GM23248 (cell line): ENCODE results near the gene NFIL3. TPM values are rescaled to one million over a fixed set of nuclear protein-coding genes. Genes with fewer than 3 reads are reported as not detected.
"Not testable (repeated sequence)": the region's sequence is repeated elsewhere in the genome, so short reads cannot be mapped to it uniquely, and the experiment has no call there.

Source experiments
- DNase-seq: peaks from one replicate; pipeline ENCODE4 v3.0.0-alpha.2; 2015
- H2AFZ ChIP-seq: fragments of 200-600 bp; sonication (generic); 2 replicates; pipeline ENCODE4 v1.6.1; 2016; ENCODE audit warnings: antibody characterized with exemption
- H3F3A ChIP-seq: fragments of 200-600 bp; sonication (generic); 2 replicates; pipeline ENCODE4 v1.6.1; 2016; ENCODE audit warnings: mild to moderate bottlenecking, antibody characterized with exemption, mixed run types; ENCODE audit not compliant: insufficient read depth
- H3K27ac ChIP-seq: fragments of 200-600 bp; sonication (generic); 2 replicates; pipeline ENCODE4 v1.5.1; 2016; ENCODE audit warnings: mild to moderate bottlenecking
- H3K27me3 ChIP-seq: fragments of 200-600 bp; sonication (generic); replicated peaks from 2 replicates; pipeline ENCODE4 v1.6.1; 2016; ENCODE audit warnings: mild to moderate bottlenecking; ENCODE audit not compliant: insufficient read depth
- H3K36me3 ChIP-seq: fragments of 200-600 bp; sonication (generic); 2 replicates; pipeline ENCODE4 v1.6.1; 2016; ENCODE audit warnings: low read depth, mild to moderate bottlenecking
- H3K4me1 ChIP-seq: fragments of 200-600 bp; sonication (generic); 2 replicates; pipeline ENCODE4 v1.6.1; 2016; ENCODE audit warnings: mild to moderate bottlenecking; ENCODE audit not compliant: insufficient read depth
- H3K4me2 ChIP-seq: fragments of 200-600 bp; sonication (generic); one replicate; pipeline ENCODE4 v1.6.1; 2016; ENCODE audit warnings: mild to moderate bottlenecking; ENCODE audit not compliant: unreplicated experiment
- H3K4me3 ChIP-seq: fragments of 200-600 bp; sonication (generic); 2 replicates; pipeline ENCODE4 v1.5.1; 2016; ENCODE audit warnings: mild to moderate bottlenecking
- H3K79me2 ChIP-seq: fragments of 200-600 bp; sonication (generic); 2 replicates; pipeline ENCODE4 v1.6.1; 2016; ENCODE audit warnings: mild to moderate bottlenecking; ENCODE audit not compliant: insufficient read depth
- H3K9ac ChIP-seq: fragments of 200-600 bp; sonication (generic); 2 replicates; pipeline ENCODE4 v1.6.1; 2016; ENCODE audit warnings: mild to moderate bottlenecking
- H3K9me2 ChIP-seq: fragments of 200-600 bp; sonication (generic); 2 replicates; pipeline ENCODE4 v1.6.1; 2016; ENCODE audit warnings: mixed run types, mild to moderate bottlenecking, moderate library complexity; ENCODE audit not compliant: insufficient read depth
- H3K9me3 ChIP-seq: fragments of 200-600 bp; sonication (generic); one replicate; pipeline ENCODE4 v1.6.1; 2017; ENCODE audit warnings: low read depth
- H4K20me1 ChIP-seq: fragments of 200-600 bp; sonication (generic); 2 replicates; pipeline ENCODE4 v1.6.0; 2016; ENCODE audit not compliant: insufficient read depth
- EZH2 ChIP-seq: fragments of 200-600 bp; sonication (generic); IDR thresholded peaks from 2 replicates; pipeline ENCODE4 v1.6.1; 2018; ENCODE audit warnings: antibody characterized with exemption, mild to moderate bottlenecking; ENCODE audit not compliant: insufficient read depth, poor library complexity, severe bottlenecking
- EZH2phosphoT487 ChIP-seq: fragments of 200-600 bp; sonication (generic); IDR thresholded peaks from 2 replicates; pipeline ENCODE4 v1.6.1; 2018; ENCODE audit warnings: antibody characterized with exemption, moderate library complexity, mild to moderate bottlenecking, low read depth; ENCODE audit not compliant: insufficient read depth
- WGBS, 2 experiments: methylation state at CpG; one replicate each; pipeline ENCODE4 v1.1.6; 2015 to 2017; ENCODE audit warnings: low lambda C conversion rate in 2 of 2, low coverage in 1 of 2; ENCODE audit errors: missing lambda C conversion rate in 2 of 2; 5-methylcytosine and 5-hydroxymethylcytosine counted together
- in situ Hi-C: fragments of 300-500 bp; cut with MboI; formaldehyde crosslinking; loops from 2 replicates; pipeline ENCODE4 v1.15.0; 2020
- polyA plus RNA-seq: library from polyadenylated mRNA; unstranded; fragments of >200 nt; fragmentation: Nextera tagmentation; extraction: Ambion mirVana; gene quantifications from 2 replicates; pipeline ENCODE4 v1.2.1, GENCODE V29; 2016
- total RNA-seq: library from RNA; depleted of rRNA; stranded (reverse); fragments of >200 nt; shearing (Covaris generic); gene quantifications from 2 replicates; pipeline ENCODE4 v1.2.3, GENCODE V29; 2014

The NFIL3 gene
- total and polyA plus RNA-seq, 2 experiments from 2014 or later = 5.4 to 11.3 TPM

DNA sequence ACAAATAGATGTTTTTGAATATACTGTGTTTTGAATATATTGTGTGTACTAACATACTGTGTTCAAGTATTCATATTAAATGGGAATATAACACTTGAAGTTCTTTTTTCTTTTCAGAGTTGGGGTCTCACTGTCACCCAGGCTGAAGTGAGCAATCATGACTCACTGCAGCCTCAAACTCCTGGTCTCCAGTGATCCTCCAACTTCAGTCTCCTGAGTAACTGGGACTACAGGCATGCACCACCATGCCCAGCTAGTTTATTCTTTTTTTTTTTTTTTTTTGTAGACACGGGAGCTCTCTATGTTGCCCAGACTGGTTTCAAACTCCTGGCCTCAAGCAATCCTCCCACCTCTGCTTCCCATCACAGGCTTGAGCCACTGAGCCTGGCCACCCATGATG lies 38.7 kb downstream of the NFIL3 start:
- DNase-seq = no peak
- H3K9ac ChIP-seq = no peak overlapping the region
- H3K4me3 ChIP-seq = no peak overlapping the region
- no peaks in the 10 kb centered on the region for H3K36me3 ChIP-seq
- TF ChIP-seq EZH2 (no peak), EZH2phosphoT487 (no peak)
- H3K4me1 ChIP-seq = no peaks in the 10 kb centered on the region
- H3K9me2 ChIP-seq = no peaks in the 10 kb centered on the region
- in situ Hi-C loops = no loop called here
- H3K79me2 ChIP-seq = no peaks in the 10 kb centered on the region
- H3K27me3 ChIP-seq = no peaks in the 10 kb centered on the region
- no peaks in the 10 kb centered on the region for H3K9me3 ChIP-seq
- 67 to 87% methylated on average over 1 of the region's 1 CpG for WGBS, 2 experiments
- no peak overlapping the region for H3K4me2 ChIP-seq
- H3F3A ChIP-seq = no peaks in the 10 kb centered on the region
- H3K27ac ChIP-seq = no peak overlapping the region
- no peaks in the 10 kb centered on the region for H4K20me1 ChIP-seq
- H2AFZ ChIP-seq = no peak overlapping the region

DNA sequence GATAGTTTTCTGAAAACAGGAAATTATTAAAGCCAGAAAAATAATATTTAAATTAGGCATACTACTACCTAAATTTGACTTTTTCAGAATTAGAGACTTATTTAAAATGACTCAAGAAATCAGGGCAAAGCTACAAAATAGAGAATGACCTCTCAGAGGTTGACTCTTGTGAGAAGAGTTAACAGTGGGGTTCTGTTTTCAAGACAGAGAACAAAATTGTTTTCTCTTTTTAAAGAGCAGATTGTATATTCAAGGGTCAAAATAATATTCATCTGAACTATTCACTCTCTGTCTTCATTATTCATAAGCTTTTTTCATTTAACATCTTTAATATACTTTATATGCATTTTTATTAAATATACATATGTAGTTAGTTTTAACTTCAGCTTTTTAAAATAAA lies 40.1 kb downstream of the NFIL3 start:
- Histone ChIP-seq H3K9me2 (no peaks in the 10 kb centered on the region), H3K36me3 (no peaks in the 10 kb centered on the region), H3K4me3 (no peak overlapping the region), H3K4me1 (peaks cover 8% of the 10 kb centered on the region), H3F3A (no peaks in the 10 kb centered on the region; the same call in none of the 2 replicates), H3K27me3 (no peaks in the 10 kb centered on the region), H3K9ac (no peak overlapping the region), H3K4me2 (no peak overlapping the region), H4K20me1 (no peaks in the 10 kb centered on the region), H3K27ac (no peak overlapping the region), H3K79me2 (no peaks in the 10 kb centered on the region), H2AFZ (no peak overlapping the region), H3K9me3 (no peaks in the 10 kb centered on the region)
- TF ChIP-seq EZH2 (no peak), EZH2phosphoT487 (no peak)
- no peak for DNase-seq
- in situ Hi-C loops = no loop called here

DNA sequence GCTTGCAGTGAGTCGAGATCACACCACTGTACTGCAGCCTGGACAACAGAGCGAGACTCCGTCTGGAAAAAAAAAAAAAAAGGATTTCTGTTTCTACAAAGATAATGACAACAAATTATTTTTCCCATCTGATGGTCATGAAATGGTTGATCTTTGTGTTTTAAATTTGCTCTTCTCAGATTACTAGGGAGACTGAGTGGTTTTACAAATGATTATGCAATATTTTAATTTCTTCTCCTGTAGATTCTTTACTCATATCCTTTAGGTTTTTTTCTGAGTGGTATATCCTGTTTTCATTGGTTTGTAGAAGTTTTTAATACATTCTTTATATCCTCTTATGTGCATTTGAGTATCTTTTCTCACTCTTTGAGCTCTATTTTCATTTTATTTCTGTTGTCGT lies 41.3 kb downstream of the NFIL3 start:
- in situ Hi-C loops = no loop called here
- WGBS, 2 experiments = 88 to 94% methylated on average over 4 of the region's 4 CpGs
- H3K9me3 ChIP-seq = no peaks in the 10 kb centered on the region

DNA sequence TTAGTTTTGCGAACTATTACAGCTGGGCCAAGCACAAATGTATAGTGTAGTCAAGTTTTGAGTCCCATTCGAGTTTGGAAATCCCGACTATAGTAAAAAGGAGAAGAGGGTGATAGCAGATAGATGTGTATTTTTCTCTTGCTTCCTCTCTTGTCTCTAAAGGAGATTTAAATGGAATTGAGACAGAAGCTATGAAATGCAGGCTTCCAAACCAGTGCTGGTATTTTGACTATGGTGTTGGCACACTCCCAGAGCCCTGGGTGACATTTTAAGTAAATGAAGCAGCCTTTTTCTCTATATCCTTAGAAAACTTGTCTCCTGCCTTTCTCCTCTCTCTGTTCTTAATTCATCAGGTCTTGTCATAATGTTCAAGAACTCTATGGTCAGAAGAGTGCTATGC lies 44.2 kb downstream of the NFIL3 start:
- Histone ChIP-seq H3K4me2 (no peak overlapping the region), H3K9ac (no peak overlapping the region), H3K4me3 (no peak overlapping the region), H3K36me3 (no peaks in the 10 kb centered on the region), H4K20me1 (no peaks in the 10 kb centered on the region), H3F3A (peaks cover 4% of the 10 kb centered on the region), H3K9me2 (no peaks in the 10 kb centered on the region), H3K9me3 (no peaks in the 10 kb centered on the region), H3K4me1 (peaks cover 22% of the 10 kb centered on the region), H2AFZ (no peak overlapping the region), H3K79me2 (no peaks in the 10 kb centered on the region), H3K27ac (no peak overlapping the region), H3K27me3 (no peaks in the 10 kb centered on the region)
- in situ Hi-C loops = no loop called here
- TF ChIP-seq EZH2 (no peak), EZH2phosphoT487 (no peak)
- DNase-seq = no peak
- 61% methylated on average over 3 of the region's 3 CpGs for WGBS, 2 experiments

More for the DNA sequence above, 41.3 kb downstream of the NFIL3 start:
- no peak overlapping the region for H3K27ac ChIP-seq
- H3K4me3 ChIP-seq = no peak overlapping the region
- H3K27me3 ChIP-seq = no peaks in the 10 kb centered on the region
- no peak overlapping the region for H3K4me2 ChIP-seq
- H3F3A ChIP-seq = peaks cover 4% of the 10 kb centered on the region
- H3K4me1 ChIP-seq = peaks cover 11% of the 10 kb centered on the region
- H2AFZ ChIP-seq = no peak overlapping the region
- no peak for DNase-seq
- no peaks in the 10 kb centered on the region for H4K20me1 ChIP-seq
- H3K9ac ChIP-seq = no peak overlapping the region
- H3K9me2 ChIP-seq = no peaks in the 10 kb centered on the region
- H3K36me3 ChIP-seq = no peaks in the 10 kb centered on the region
- no peak for TF ChIP-seq EZH2phosphoT487
- TF ChIP-seq EZH2 = no peak
- no peaks in the 10 kb centered on the region for H3K79me2 ChIP-seq

DNA sequence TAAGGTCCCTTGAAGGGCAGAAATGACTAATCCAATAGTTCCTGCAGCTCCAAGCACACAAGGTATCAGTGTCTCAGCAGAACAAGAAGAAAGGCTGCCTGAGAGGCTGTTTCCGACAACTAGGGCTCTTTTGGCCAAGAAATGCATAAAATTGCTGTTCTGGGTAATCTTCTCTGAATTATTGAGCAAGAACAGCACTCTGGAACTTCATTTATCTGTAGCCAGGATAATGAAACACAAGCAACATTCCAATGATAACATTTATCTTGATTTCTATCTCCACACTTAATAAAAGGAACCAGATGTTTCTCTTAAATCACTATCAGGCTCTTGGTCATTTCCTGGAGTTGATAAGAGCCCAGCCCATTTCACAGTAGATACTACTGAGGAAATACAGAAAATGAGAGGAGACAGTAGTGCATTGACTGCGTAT lies 44.9 kb downstream of the NFIL3 start:
- TF ChIP-seq EZH2 (no peak), EZH2phosphoT487 (no peak)
- Histone ChIP-seq H3K27me3 (no peaks in the 10 kb centered on the region), H3K9me3 (no peaks in the 10 kb centered on the region), H3K79me2 (no peaks in the 10 kb centered on the region), H2AFZ (no peak overlapping the region), H4K20me1 (no peaks in the 10 kb centered on the region), H3F3A (peaks cover 4% of the 10 kb centered on the region), H3K4me1 (peaks cover 22% of the 10 kb centered on the region), H3K36me3 (no peaks in the 10 kb centered on the region), H3K4me3 (no peak overlapping the region), H3K4me2 (no peak overlapping the region), H3K27ac (no peak overlapping the region), H3K9me2 (no peaks in the 10 kb centered on the region), H3K9ac (no peak overlapping the region)
- WGBS, 2 experiments = 51 to 53% methylated on average over 2 of the region's 2 CpGs
- DNase-seq = peak; percentile 53
- in situ Hi-C loops = no loop called here

DNA sequence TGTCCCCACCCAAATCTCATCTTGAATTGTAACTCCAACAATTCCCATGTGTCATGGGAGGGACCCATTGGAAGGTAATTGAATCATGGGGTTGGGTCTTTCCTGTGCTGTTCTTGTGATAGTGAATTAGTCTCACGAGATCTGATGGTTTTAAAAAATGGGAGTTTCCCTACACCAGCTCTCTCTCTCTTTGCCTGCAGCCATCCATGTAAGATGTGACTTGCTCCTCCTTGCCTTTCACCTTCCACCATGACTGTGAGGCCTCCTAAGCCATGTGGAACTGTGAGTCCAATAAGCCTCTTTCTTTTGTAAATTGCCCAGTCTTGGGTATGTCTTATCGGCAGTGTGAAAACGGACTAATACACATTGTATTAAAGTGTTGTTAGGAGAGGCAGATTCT lies 45.6 kb downstream of the NFIL3 start:
- H3K9me2 ChIP-seq, H3K9ac ChIP-seq, H3F3A ChIP-seq, H3K4me3 ChIP-seq, H3K79me2 ChIP-seq, H3K27me3 ChIP-seq, H3K4me2 ChIP-seq, H3K9me3 ChIP-seq, H2AFZ ChIP-seq, in situ Hi-C loops, H3K27ac ChIP-seq, H4K20me1 ChIP-seq, DNase-seq, H3K36me3 ChIP-seq: not testable (repeated sequence)
- 98% methylated on average over 3 of the region's 3 CpGs for WGBS, 2 experiments
- H3K4me1 ChIP-seq = peaks cover 22% of the 10 kb centered on the region
